GM12878 (cell line): ENCODE results near the gene S100A16. TPM values are rescaled to one million over a fixed set of nuclear protein-coding genes. Genes with fewer than 3 reads are reported as not detected.

ENCODE experiments used
- ATAC-seq: fragments of 200-7000 bp; cut with Tn5 transposase; 3 replicates; pipeline ENCODE4 v1.9.1; 2020; ENCODE audit warnings: mild to moderate bottlenecking, moderate library complexity
- BruUV-seq: library from RNA; stranded (reverse); fragments of 400-500 nt; replicated peaks from 2 replicates; lab custom pipeline; 2021; lab: Mats Ljungman, UMichigan
- CTCF ChIA-PET: fragments of 300-600 bp; sonication (Branson Sonifier 250); formaldehyde crosslinking; extraction: SDS; loops from one replicate; lab custom pipeline; 2021; ENCODE audit warnings: inconsistent platforms; lab: Yijun Ruan, JAX
- POLR2A ChIA-PET: fragments of 350-600 bp; formaldehyde crosslinking; extraction: SDS; loops from one replicate; lab custom pipeline; 2021; ENCODE audit warnings: inconsistent platforms; lab: Charles Lee
- RAD21 ChIA-PET: fragments of 300-600 bp; sonication (Branson Sonifier 250); formaldehyde crosslinking; loops from one replicate; lab custom pipeline; 2023; ENCODE audit warnings: antibody characterized with exemption; ENCODE audit not compliant: unreplicated experiment; lab: Charles Lee
- SMC1A ChIA-PET: fragments of 300-600 bp; sonication (Branson Sonifier 250); formaldehyde crosslinking; loops from one replicate; lab custom pipeline; 2023; ENCODE audit not compliant: unreplicated experiment, uncharacterized antibody; lab: Charles Lee
- DNase-seq: peaks from one replicate; pipeline ENCODE4 v3.0.0-alpha.2; 2011; ENCODE audit warnings: low read depth, low spot score
- FAIRE-seq: peaks from 3 replicates; lab custom pipeline; 2011; peaks lifted over from hg19 to GRCh38; lab: Jason Lieb, UNC
- H2AFZ ChIP-seq: 2 replicates; pipeline ENCODE4 v1.6.0; 2011; ENCODE audit warnings: low read depth, low read length, control low read depth; ENCODE audit not compliant: control insufficient read depth
- H3K27ac ChIP-seq: 2 replicates; pipeline ENCODE4 v1.5.1; 2011; ENCODE audit warnings: control low read depth; ENCODE audit not compliant: control insufficient read depth, insufficient read depth
- H3K27me3 ChIP-seq, 2 experiments: replicated peaks in 1 of 2; 2 replicates each; pipeline versions ENCODE4 v1.6.0 to v1.6.1; 2011; ENCODE audit warnings: low read length in 1 of 2; ENCODE audit not compliant: control insufficient read depth in 2 of 2, insufficient read depth in 2 of 2
- H3K36me3 ChIP-seq, 2 experiments: 2 replicates each; pipeline ENCODE4 v1.5.1; 2011; ENCODE audit warnings: low read length in 1 of 2; ENCODE audit not compliant: control insufficient read depth in 2 of 2, insufficient read depth in 2 of 2
- H3K4me1 ChIP-seq: 2 replicates; pipeline ENCODE4 v1.6.1; 2011; ENCODE audit warnings: mild to moderate bottlenecking, low read length, moderate library complexity, mixed read lengths; ENCODE audit not compliant: control insufficient read depth, insufficient read depth
- H3K4me2 ChIP-seq: 2 replicates; pipeline ENCODE4 v1.6.0; 2011; ENCODE audit warnings: control low read depth; ENCODE audit not compliant: control insufficient read depth, insufficient read depth
- H3K4me3 ChIP-seq: fragments of 200-600 bp; sonication (generic); 2 replicates; pipeline ENCODE4 v1.5.1; 2016
- H3K79me2 ChIP-seq: 2 replicates; pipeline ENCODE4 v1.6.0; 2011; ENCODE audit warnings: low read length; ENCODE audit not compliant: control insufficient read depth, insufficient read depth
- H3K9ac ChIP-seq: 2 replicates; pipeline ENCODE4 v1.8.0; 2011; ENCODE audit warnings: low read length, control low read depth, mixed read lengths; ENCODE audit not compliant: control insufficient read depth, insufficient read depth
- H3K9me3 ChIP-seq: replicated peaks from 3 replicates; pipeline ENCODE4 v1.5.1; 2011; ENCODE audit warnings: mild to moderate bottlenecking, low read length; ENCODE audit not compliant: control insufficient read depth, insufficient read depth
- H4K20me1 ChIP-seq: 2 replicates; pipeline ENCODE4 v1.6.0; 2011; ENCODE audit not compliant: control insufficient read depth, insufficient read depth
- EED ChIP-seq: sonication (generic); IDR thresholded peaks from 2 replicates; pipeline ENCODE4 v1.6.1; 2016; ENCODE audit warnings: antibody characterized with exemption, low read depth
- MTA3 ChIP-seq: IDR thresholded peaks from 2 replicates; pipeline ENCODE4 v1.6.1; 2012; ENCODE audit warnings: low read length, inconsistent platforms, borderline replicate concordance
- NBN ChIP-seq: fragments of 450-650 bp; IDR thresholded peaks from 2 replicates; pipeline ENCODE4 v1.6.1; 2016
- NR2C1 ChIP-seq: fragments of 450-650 bp; IDR thresholded peaks from 2 replicates; pipeline ENCODE4 v1.6.1; 2017; ENCODE audit warnings: antibody characterized with exemption, mild to moderate bottlenecking, moderate library complexity
- RFX5 ChIP-seq: IDR thresholded peaks from 2 replicates; pipeline ENCODE4 v1.6.1; 2011; ENCODE audit warnings: low read depth, low read length, improper control_type of control experiment
- SP1 ChIP-seq: IDR thresholded peaks from one replicate; pipeline ENCODE4 v1.6.1; 2011; ENCODE audit warnings: low read depth, low read length
- SREBF1 ChIP-seq: IDR thresholded peaks from 2 replicates; pipeline ENCODE4 v1.6.1; 2012; ENCODE audit warnings: mild to moderate bottlenecking, low read length
- WGBS: methylation state at CpG from one replicate; pipeline ENCODE4 v1.1.6; 2016; ENCODE audit warnings: low lambda C conversion rate; ENCODE audit not compliant: insufficient replicate concordance, insufficient coverage; ENCODE audit errors: missing lambda C conversion rate; 5-methylcytosine and 5-hydroxymethylcytosine counted together
- in situ Hi-C: fragments of 300-500 bp; cut with MboI; formaldehyde crosslinking; loops from 9 replicates; pipeline ENCODE4 v1.14.3; 2018; ENCODE audit warnings: mixed read lengths
- intact Hi-C: fragments of 100-400 bp; cut with micrococcal nuclease; formaldehyde crosslinking; loops from one replicate; pipeline ENCODE4 v1.14.2; 2022; ENCODE audit not compliant: unreplicated experiment
- polyA plus RNA-seq, 11 experiments: library from polyadenylated mRNA; depleted of rRNA in 4 of 11; unstranded in 6 of 11; stranded (reverse) in 5 of 11; fragments of >200 nt; fragmentation: Nextera tagmentation in 4 of 11; fragmentation: Illumina TruSeq in 1 of 11; extraction: Ambion mirVana in 4 of 11; extraction: Trizol in 1 of 11; gene quantifications; 1 replicate in 1 of 11; 2 replicates in 10 of 11; pipeline versions ENCODE4 v1.2.1 to v1.2.3, GENCODE V29; 2011 to 2016; ENCODE audit warnings: inconsistent platforms in 2 of 11, missing spikeins in 2 of 11, low read depth in 1 of 11
- total RNA-seq, 4 experiments: library from RNA; depleted of rRNA in 3 of 4; stranded (reverse); fragments of >200 nt in 3 of 4; fragmentation: Illumina TruSeq in 1 of 4; extraction: Trizol in 1 of 4; gene quantifications; 2 replicates each; pipeline versions ENCODE4 v1.2.1 to v1.2.3, GENCODE V29; 2013 to 2021
- TF ChIP-seq, protein P1 (sequence below): IDR thresholded peaks from 2 replicates; pipeline ENCODE4 v1.6.1; 2011; ENCODE audit warnings: low read depth, low read length, improper control_type of control experiment, borderline replicate concordance
- TF ChIP-seq, protein P2 (sequence below): fragments of 450-650 bp; IDR thresholded peaks from 2 replicates; pipeline ENCODE4 v1.6.1; 2017; ENCODE audit warnings: borderline replicate concordance
- TF ChIP-seq, protein P3 (sequence below): fragments of 450-650 bp; IDR thresholded peaks from 2 replicates; pipeline ENCODE4 v1.6.1; 2017; ENCODE audit warnings: mild to moderate bottlenecking, low read depth, inconsistent platforms; ENCODE audit not compliant: poor library complexity, severe bottlenecking
- TF ChIP-seq, protein P4 (sequence below): IDR thresholded peaks from 2 replicates; pipeline ENCODE4 v1.6.1; 2012; ENCODE audit warnings: low read length, inconsistent platforms
- TF ChIP-seq, protein P5 (sequence below): IDR thresholded peaks from 2 replicates; pipeline ENCODE4 v1.6.1; 2011; ENCODE audit warnings: mild to moderate bottlenecking, low read depth, low read length, moderate library complexity; ENCODE audit not compliant: insufficient replicate concordance

Gene S100A16
- total and polyA plus RNA-seq, 10 of the 15 experiments (the other 5 are each of a cell fraction or from before 2014, with no cell fraction given), result 0.14 to 0.51 (median 0.25) TPM; not detected in 6

DNA sequence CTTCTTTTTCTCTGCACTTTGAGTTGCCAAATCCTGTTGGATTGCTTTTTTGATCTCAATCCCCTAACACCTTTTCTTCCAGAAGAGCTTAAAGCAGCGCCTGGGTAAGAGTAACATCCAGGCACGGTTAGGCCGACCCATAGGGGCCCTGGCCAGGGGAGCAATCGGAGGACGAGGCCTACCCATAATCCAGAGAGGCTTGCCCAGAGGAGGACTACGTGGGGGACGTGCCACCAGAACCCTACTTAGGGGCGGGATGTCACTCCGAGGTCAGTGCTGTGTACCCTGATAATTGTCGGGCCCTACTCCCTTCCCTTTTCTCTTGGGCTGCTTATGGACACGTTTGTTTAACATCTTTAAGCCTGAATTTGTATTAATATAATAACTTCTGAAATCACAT lies 29.2 kb upstream of the S100A16 start:
- BruUV-seq, result no TSS peak
- DNase-seq, result no peak
- intact Hi-C loops, result no loop called here
- in situ Hi-C loops, result no loop called here
- H3K9ac ChIP-seq, result no peak overlapping the region
- ChIA-PET CTCF (interaction anchor here (2.2 to 3.8 kb wide), 2 partner anchors 70 to 109 kb away, joined by 9 to 20 read pairs; no protein-coding TSS in a partner anchor), POLR2A (interaction anchor here (0.6 to 6.7 kb wide), 2 partner anchors 8 to 10 kb away, joined by 5 to 35 read pairs; partner anchors contain the start of gene CHTOP), RAD21 (interaction anchor here (1.3 kb wide), 1 partner anchor 70 kb away, joined by 6 read pairs; no protein-coding TSS in a partner anchor), SMC1A (interaction anchor here (0.6 to 1.6 kb wide), 3 partner anchors 12 to 236 kb away, joined by 3 to 9 read pairs (median 3); no protein-coding TSS in a partner anchor)
- ATAC-seq, result no peak
- TF ChIP-seq SP1 (no peak), NBN (no peak), EED (no peak), RFX5 (no peak), MTA3 (no peak), NR2C1 (no peak), SREBF1 (no peak)
- TF ChIP-seq, protein P1, sequence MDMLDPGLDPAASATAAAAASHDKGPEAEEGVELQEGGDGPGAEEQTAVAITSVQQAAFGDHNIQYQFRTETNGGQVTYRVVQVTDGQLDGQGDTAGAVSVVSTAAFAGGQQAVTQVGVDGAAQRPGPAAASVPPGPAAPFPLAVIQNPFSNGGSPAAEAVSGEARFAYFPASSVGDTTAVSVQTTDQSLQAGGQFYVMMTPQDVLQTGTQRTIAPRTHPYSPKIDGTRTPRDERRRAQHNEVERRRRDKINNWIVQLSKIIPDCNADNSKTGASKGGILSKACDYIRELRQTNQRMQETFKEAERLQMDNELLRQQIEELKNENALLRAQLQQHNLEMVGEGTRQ, result no peak
- TF ChIP-seq, protein P2, sequence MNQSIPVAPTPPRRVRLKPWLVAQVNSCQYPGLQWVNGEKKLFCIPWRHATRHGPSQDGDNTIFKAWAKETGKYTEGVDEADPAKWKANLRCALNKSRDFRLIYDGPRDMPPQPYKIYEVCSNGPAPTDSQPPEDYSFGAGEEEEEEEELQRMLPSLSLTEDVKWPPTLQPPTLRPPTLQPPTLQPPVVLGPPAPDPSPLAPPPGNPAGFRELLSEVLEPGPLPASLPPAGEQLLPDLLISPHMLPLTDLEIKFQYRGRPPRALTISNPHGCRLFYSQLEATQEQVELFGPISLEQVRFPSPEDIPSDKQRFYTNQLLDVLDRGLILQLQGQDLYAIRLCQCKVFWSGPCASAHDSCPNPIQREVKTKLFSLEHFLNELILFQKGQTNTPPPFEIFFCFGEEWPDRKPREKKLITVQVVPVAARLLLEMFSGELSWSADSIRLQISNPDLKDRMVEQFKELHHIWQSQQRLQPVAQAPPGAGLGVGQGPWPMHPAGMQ, result no peak
- TF ChIP-seq, protein P3, sequence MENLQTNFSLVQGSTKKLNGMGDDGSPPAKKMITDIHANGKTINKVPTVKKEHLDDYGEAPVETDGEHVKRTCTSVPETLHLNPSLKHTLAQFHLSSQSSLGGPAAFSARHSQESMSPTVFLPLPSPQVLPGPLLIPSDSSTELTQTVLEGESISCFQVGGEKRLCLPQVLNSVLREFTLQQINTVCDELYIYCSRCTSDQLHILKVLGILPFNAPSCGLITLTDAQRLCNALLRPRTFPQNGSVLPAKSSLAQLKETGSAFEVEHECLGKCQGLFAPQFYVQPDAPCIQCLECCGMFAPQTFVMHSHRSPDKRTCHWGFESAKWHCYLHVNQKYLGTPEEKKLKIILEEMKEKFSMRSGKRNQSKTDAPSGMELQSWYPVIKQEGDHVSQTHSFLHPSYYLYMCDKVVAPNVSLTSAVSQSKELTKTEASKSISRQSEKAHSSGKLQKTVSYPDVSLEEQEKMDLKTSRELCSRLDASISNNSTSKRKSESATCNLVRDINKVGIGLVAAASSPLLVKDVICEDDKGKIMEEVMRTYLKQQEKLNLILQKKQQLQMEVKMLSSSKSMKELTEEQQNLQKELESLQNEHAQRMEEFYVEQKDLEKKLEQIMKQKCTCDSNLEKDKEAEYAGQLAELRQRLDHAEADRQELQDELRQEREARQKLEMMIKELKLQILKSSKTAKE, result no peak
- TF ChIP-seq, protein P4, sequence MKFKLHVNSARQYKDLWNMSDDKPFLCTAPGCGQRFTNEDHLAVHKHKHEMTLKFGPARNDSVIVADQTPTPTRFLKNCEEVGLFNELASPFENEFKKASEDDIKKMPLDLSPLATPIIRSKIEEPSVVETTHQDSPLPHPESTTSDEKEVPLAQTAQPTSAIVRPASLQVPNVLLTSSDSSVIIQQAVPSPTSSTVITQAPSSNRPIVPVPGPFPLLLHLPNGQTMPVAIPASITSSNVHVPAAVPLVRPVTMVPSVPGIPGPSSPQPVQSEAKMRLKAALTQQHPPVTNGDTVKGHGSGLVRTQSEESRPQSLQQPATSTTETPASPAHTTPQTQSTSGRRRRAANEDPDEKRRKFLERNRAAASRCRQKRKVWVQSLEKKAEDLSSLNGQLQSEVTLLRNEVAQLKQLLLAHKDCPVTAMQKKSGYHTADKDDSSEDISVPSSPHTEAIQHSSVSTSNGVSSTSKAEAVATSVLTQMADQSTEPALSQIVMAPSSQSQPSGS, result no peak
- TF ChIP-seq, protein P5, sequence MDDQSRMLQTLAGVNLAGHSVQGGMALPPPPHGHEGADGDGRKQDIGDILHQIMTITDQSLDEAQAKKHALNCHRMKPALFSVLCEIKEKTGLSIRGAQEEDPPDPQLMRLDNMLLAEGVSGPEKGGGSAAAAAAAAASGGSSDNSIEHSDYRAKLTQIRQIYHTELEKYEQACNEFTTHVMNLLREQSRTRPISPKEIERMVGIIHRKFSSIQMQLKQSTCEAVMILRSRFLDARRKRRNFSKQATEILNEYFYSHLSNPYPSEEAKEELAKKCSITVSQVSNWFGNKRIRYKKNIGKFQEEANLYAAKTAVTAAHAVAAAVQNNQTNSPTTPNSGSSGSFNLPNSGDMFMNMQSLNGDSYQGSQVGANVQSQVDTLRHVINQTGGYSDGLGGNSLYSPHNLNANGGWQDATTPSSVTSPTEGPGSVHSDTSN, result no peak
- H2AFZ ChIP-seq, result no peak overlapping the region
- H3K9me3 ChIP-seq, result no peaks in the 10 kb centered on the region
- H3K79me2 ChIP-seq, result peaks cover 4% of the 10 kb centered on the region
- no peaks in the 10 kb centered on the region for H3K27me3 ChIP-seq
- H3K4me3 ChIP-seq, result no peak overlapping the region
- no peak for FAIRE-seq
- no peaks in the 10 kb centered on the region for H3K4me1 ChIP-seq
- H3K4me2 ChIP-seq, result no peak overlapping the region
- no peaks in the 10 kb centered on the region for H4K20me1 ChIP-seq
- WGBS, result 88% methylated on average over 11 of the region's 11 CpGs
- peaks cover 13 to 62% of the 10 kb centered on the region in 2 experiments for H3K36me3 ChIP-seq
- H3K27ac ChIP-seq, result no peak overlapping the region
